ENCODE measurements around the gene BRF1.

Gene BRF1

DNA sequence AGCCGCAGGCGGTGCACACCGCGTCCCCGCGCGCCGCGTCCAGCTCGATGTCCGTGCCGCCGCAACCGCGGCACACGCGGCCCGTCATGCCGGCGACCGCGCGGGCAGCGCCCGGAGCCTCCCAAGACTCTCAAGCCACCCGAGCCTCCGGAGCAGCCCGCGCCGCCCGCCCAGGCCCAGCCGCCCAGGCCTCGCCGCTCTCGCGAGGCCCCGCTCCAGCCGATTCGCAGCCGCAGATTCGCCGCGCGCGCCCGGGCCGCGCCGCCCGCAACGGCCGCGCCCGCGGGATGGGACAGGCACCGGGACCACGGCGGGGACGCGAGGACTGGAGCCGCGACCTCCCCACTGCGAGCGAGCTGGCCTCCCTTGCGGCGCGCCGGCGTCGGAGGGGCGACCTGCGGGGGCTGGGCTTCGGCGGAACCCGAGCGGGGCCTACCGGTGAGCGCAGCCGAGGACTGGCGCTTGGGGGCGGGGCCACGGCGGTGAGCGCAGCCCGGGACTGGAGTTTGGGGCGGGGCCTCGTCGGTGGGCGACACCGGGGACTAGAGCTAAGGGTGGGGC lies at the start of gene BRF1:
Gene BRF1, minus strand, starts transcription at position 460 of the 561 bp plus-strand sequence. Its CDS starts 372 bp downstream, at position 88.
- Mint-ChIP-seq H3K27me3 (ENCODE audit: low read depth) (no peaks in the 10 kb centered on the region), H3K4me3 (peak within 1 kb of the TSS; percentile 91 to 93 (median 92)), H3K27ac (peak within 1 kb of the TSS; percentile 83 to 98 (median 93)), H3K36me3 (ENCODE audit: low read depth) (no peaks in the 10 kb centered on the region), H3K4me1 (no peaks in the 10 kb centered on the region), H3K9me3 (no peaks in the 10 kb centered on the region)
- TF ChIP-seq CTCF (IDR thresholded peaks at IDR 0.05; ENCODE audit: unreplicated experiment in 3 of 3) = no peak

DNA sequence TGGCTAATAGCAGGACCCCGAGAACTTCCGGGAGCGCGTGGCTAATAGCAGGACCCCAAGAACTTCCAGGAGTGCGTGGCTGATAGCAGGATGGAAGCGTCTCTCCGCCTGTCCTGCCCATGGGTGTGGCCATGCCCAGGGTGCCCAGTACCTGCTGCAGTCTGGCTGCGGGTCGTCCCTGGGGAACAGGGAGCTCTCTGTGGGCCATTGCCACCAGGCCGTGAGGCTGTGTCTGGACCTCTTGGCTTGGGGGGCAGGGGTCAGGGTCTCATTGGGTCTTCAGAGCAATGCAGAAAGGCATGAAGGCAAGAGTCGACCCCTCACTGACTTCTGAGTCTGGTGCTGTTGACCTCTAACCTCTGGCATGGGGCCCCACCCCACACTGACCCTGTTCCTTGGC lies 49.2 kb upstream of the BRF1 start:
- peaks cover 13% of the 10 kb centered on the region for H3K4me1 Mint-ChIP-seq
- peaks cover 6% of the 10 kb centered on the region for H3K36me3 Mint-ChIP-seq (ENCODE audit: low read depth)
- H3K27ac Mint-ChIP-seq = no peak overlapping the region
- peaks cover 5% of the 10 kb centered on the region for H3K9me3 Mint-ChIP-seq
- no peaks in the 10 kb centered on the region for H3K27me3 Mint-ChIP-seq (ENCODE audit: low read depth)
- H3K4me3 Mint-ChIP-seq = no peak overlapping the region
- no peak for TF ChIP-seq CTCF (IDR thresholded peaks at IDR 0.05; ENCODE audit: unreplicated experiment in 3 of 3)

GRCh38 chr14:105348945-105349699 lies 48.3 kb upstream of the BRF1 start:
- peaks cover 5% of the 10 kb centered on the region for H3K9me3 Mint-ChIP-seq
- H3K4me1 Mint-ChIP-seq = peaks cover 13% of the 10 kb centered on the region
- no peak overlapping the region for H3K4me3 Mint-ChIP-seq
- no peak overlapping the region for H3K27ac Mint-ChIP-seq
- peaks cover 6% of the 10 kb centered on the region for H3K36me3 Mint-ChIP-seq (ENCODE audit: low read depth)
- H3K27me3 Mint-ChIP-seq (ENCODE audit: low read depth) = no peaks in the 10 kb centered on the region
- no peak for TF ChIP-seq CTCF (IDR thresholded peaks at IDR 0.05; ENCODE audit: unreplicated experiment in 3 of 3)

DNA sequence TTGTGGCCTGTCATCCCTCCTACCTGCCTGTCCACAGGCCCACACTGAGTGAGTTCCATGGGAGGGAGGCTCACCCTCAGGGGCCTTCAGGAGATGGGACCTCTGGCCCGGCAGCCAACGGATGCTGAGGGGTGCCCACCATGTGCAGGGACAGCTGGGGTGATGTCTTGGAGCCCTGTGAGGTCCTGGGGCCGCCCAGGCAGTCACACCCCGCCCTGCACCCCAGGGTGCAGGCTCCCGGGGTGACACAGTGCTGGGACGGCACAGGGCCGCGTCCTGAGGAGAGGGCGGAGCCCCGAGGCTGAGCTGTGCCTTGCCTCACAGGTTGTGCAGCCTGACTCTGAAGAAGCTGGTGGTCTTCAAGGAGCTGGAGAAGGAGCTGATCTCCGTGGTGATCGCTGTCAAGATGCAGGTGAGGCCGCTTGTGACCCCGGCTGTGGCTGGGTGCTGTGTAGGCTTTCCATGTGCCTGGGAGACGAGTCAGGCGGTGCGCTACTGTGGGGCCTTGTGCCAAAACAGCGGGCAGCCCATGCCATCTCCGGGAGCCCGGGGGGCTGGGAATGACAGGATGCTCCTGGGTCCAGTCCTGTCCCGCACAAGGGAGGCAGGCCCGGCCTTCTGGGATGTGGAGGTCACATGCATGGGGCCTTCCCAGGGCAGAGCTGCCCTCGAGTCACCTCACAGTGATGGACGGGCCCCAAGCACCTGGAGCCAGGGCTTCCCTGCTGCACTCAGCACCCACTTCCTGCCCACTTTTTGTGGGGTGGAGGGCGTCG lies 47.6 kb upstream of the BRF1 start:
- Mint-ChIP-seq H3K4me3 (no peak overlapping the region), H3K4me1 (peaks cover 13% of the 10 kb centered on the region), H3K27ac (no peak overlapping the region), H3K9me3 (peaks cover 5% of the 10 kb centered on the region), H3K27me3 (ENCODE audit: low read depth) (no peaks in the 10 kb centered on the region), H3K36me3 (ENCODE audit: low read depth) (peaks cover 6% of the 10 kb centered on the region)
- TF ChIP-seq CTCF (IDR thresholded peaks at IDR 0.05; ENCODE audit: unreplicated experiment in 3 of 3) = no peak

DNA sequence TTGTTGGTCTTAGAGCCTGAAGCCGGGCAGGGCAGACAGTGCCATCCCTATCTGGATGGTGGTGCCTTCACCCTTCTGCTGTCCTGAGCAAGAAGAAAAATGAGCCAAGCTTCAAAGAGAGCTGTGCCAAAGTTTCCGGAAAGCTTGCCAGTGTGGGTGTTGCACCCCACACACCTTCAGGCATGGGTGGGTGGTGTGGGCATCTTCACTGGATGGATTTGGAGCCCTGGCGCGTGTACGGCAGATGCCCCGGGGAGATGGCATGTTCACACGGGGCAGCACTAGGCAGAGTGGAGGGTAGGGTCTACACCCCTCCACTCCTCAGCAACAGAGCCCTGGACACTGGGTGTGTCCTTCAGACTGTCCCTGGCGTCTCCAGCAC lies 46.8 kb upstream of the BRF1 start:
- Mint-ChIP-seq H3K27ac (no peak overlapping the region), H3K36me3 (ENCODE audit: low read depth) (peaks cover 11% of the 10 kb centered on the region), H3K9me3 (peaks cover 5% of the 10 kb centered on the region), H3K4me1 (peaks cover 19% of the 10 kb centered on the region), H3K4me3 (no peak overlapping the region), H3K27me3 (ENCODE audit: low read depth) (no peaks in the 10 kb centered on the region)
- TF ChIP-seq CTCF (IDR thresholded peaks at IDR 0.05; ENCODE audit: unreplicated experiment in 3 of 3) = no peak
